SJCRH30 (cell line): ENCODE results near the gene IL17C. TPM values are rescaled to one million over a fixed set of nuclear protein-coding genes. Genes with fewer than 3 reads are reported as not detected.

Experiments
- DNase-seq, 2 experiments: peaks; one replicate each; pipeline ENCODE4 v3.0.0-alpha.2; 2015 to 2020
- H3K27ac ChIP-seq: fragments of 250-450 bp; sonication (Bioruptor Pico); 2 replicates; pipeline ENCODE4 v1.5.1; 2020; ENCODE audit warnings: mild to moderate bottlenecking, moderate library complexity
- H3K27me3 ChIP-seq: fragments of 250-450 bp; sonication (Bioruptor Pico); 2 replicates; pipeline ENCODE4 v1.5.1; 2020; ENCODE audit warnings: mild to moderate bottlenecking, moderate library complexity
- H3K36me3 ChIP-seq: fragments of 250-450 bp; sonication (Bioruptor Pico); 2 replicates; pipeline ENCODE4 v1.5.1; 2020; ENCODE audit warnings: mild to moderate bottlenecking, moderate library complexity
- H3K4me1 ChIP-seq: fragments of 250-450 bp; sonication (Bioruptor Pico); 2 replicates; pipeline ENCODE4 v1.5.1; 2020; ENCODE audit warnings: mild to moderate bottlenecking, moderate library complexity
- H3K4me3 ChIP-seq: fragments of 250-450 bp; sonication (Bioruptor Pico); 2 replicates; pipeline ENCODE4 v1.5.1; 2020; ENCODE audit warnings: mild to moderate bottlenecking, moderate library complexity
- H3K9me3 ChIP-seq: fragments of 250-450 bp; sonication (Bioruptor Pico); replicated peaks from 2 replicates; pipeline ENCODE4 v1.5.1; 2020; ENCODE audit warnings: mild to moderate bottlenecking, moderate library complexity
- total RNA-seq: library from RNA; depleted of rRNA; stranded (reverse); fragments of >200 nt; shearing (Covaris generic); gene quantifications from 2 replicates; pipeline ENCODE4 v1.2.3, GENCODE V29; 2014

Gene IL17C
- total RNA-seq, 1 experiment from 2014 or later, result not detected

DNA sequence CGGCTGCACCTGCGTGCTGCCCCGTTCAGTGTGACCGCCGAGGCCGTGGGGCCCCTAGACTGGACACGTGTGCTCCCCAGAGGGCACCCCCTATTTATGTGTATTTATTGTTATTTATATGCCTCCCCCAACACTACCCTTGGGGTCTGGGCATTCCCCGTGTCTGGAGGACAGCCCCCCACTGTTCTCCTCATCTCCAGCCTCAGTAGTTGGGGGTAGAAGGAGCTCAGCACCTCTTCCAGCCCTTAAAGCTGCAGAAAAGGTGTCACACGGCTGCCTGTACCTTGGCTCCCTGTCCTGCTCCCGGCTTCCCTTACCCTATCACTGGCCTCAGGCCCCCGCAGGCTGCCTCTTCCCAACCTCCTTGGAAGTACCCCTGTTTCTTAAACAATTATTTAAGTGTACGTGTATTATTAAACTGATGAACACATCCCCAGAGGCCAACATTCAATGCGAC, 1.7 kb downstream of the IL17C start:
- Histone ChIP-seq H3K27me3 (peaks cover 13% of the 10 kb centered on the region), H3K9me3 (no peaks in the 10 kb centered on the region), H3K36me3 (no peaks in the 10 kb centered on the region), H3K4me3 (no peak overlapping the region), H3K4me1 (peaks cover 7% of the 10 kb centered on the region; the same call in 1 of the 2 replicates), H3K27ac (no peak overlapping the region)
- DNase-seq, result no peak

DNA sequence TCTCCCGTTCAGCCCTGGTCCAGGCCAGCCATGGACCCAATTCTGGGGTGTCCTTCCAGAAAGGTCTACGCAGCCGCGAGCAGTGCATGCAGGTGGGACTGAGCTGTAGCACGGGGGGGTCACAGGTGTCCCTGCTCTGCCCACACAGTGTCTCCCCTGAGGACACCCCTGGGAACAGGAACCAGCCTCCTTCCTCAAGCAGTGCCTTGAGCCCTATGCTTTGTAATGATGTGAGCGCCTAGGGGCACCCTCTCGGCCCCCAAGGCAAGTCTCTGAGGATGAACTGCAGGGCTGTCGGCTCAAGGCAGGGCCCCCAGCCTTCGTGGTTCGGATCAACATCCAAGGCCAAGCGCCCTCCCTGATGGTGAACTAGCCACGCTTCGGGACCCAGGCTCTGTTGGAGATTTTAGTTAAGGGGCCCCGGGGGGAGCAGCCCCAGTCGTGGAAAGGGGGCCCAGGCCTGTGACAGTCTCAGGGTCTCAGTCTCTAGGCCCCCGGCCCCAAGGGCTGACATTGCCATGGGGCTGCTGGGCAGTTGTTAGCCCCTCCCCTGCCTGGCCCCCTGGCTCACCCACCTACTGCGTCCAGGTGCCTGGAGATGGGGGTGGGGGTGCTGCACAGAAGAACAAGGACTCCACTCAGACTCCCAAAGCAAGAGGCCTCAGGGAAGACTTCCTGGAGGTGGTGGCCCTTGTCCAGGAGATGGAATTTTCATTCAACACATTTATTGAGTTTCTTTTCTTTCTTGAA, 2.3 kb downstream of the IL17C start:
- H3K27ac ChIP-seq, result no peak overlapping the region
- no peak overlapping the region for H3K4me3 ChIP-seq
- H3K4me1 ChIP-seq, result peaks cover 7% of the 10 kb centered on the region; the same call in 1 of the 2 replicates
- no peak for DNase-seq
- H3K27me3 ChIP-seq, result peaks cover 13% of the 10 kb centered on the region
- H3K9me3 ChIP-seq, result no peaks in the 10 kb centered on the region
- H3K36me3 ChIP-seq, result no peaks in the 10 kb centered on the region

DNA sequence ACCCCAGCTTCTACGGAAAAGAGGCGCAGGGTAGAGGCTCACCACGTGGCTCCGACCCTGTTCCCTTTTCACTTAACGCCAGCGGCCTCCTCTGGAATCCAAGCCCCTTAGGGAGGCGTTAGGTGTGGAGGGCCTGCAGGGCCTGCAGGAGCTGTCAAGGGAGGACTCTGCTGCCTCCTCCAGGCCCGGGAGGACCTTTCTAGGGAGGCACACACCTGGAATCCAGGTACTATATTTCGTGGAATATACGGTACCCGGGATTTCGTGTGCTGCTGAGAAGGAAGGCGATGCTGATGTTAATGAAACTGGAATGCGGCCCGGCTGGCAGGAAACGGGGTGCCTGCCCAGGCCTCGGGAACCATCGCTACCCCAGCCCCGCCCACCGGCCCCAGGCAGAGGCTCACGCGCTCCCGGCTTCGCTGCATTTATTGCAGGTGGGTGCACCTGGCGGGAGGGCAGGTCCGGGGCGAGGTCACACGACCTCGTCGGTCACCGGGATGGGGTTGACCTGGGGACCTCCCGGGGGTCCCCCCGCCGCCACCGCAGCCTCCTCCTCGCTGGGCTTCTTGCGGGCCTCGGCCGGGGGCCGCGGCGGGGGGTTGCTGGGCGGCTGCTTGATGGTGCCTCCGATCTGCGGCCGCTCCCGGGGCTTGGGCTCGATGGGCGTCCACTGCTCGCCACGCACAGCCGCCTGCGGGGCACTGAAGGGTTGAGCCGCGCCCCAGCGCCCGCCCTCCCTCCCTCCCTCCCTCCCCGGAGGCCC, 4.7 kb downstream of the IL17C start:
- H3K4me1 ChIP-seq, result no peaks in the 10 kb centered on the region
- no peaks in the 10 kb centered on the region for H3K36me3 ChIP-seq
- no peak overlapping the region for H3K4me3 ChIP-seq
- no peaks in the 10 kb centered on the region for H3K9me3 ChIP-seq
- DNase-seq, result no peak
- peaks cover 13% of the 10 kb centered on the region for H3K27me3 ChIP-seq
- H3K27ac ChIP-seq, result no peak overlapping the region

DNA sequence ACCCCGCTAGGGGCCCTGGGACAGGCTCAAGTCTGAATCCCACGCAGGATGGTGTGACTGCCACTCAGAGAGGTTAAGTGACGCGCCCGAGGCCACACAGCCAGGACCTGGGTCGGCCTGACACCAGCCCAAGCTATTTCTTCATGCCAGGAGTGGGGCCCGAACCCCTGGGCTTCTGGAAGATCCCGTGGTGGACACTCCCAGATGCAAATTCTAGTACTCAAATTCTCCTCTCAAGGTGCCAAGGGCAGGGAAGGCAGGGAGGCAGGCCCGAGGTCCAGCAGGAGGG, 5.2 kb downstream of the IL17C start:
- H3K4me3 ChIP-seq, result no peak overlapping the region
- H3K27ac ChIP-seq, result no peak overlapping the region
- no peaks in the 10 kb centered on the region for H3K36me3 ChIP-seq
- H3K9me3 ChIP-seq, result no peaks in the 10 kb centered on the region
- peaks cover 13% of the 10 kb centered on the region for H3K27me3 ChIP-seq
- no peaks in the 10 kb centered on the region for H3K4me1 ChIP-seq
- no peak for DNase-seq

DNA sequence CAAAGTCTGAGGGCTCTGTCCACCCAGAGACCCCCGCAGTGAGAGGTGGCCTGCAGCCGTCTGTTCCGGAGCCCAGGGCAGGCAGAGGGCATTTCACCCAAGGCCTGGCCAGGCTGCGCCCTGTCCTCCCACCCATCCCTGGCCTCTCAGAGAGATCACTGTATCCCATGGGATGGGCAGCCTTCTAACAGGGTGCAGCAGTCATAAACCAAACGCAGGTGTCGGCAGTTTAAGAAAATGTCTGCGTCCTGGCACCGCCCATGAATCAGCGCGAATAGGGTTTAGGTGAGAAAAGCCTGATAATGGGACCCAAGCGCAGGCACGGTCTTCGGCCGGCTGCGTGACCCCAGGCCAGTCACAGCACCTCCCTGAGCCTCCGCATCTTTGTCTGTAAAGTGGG, 7.1 kb downstream of the IL17C start:
- Histone ChIP-seq H3K27ac (no peak overlapping the region), H3K36me3 (no peaks in the 10 kb centered on the region), H3K27me3 (no peaks in the 10 kb centered on the region; the same call in 1 of the 2 replicates), H3K9me3 (no peaks in the 10 kb centered on the region), H3K4me1 (peaks cover 7% of the 10 kb centered on the region; the same call in 1 of the 2 replicates), H3K4me3 (no peak overlapping the region)
- no peak for DNase-seq

DNA sequence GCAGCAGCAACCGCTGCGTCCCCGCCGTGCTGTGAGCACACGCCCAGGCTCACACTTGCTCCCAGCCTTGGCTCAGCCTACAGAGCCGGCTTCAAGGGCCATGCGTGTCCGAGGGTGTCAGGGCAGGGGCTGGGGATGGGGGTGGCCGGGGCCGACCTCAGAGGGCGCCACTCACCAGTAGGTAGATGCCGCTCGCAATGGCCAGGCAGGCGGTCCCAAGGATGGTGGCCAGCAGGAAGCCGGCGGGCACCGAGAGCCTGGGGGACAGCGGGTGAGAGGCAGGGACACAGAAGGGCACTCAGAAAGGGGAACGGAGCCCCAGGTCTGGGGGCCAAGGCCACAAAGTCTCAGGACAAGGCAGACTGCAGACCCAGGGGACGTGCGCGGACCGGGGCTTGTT, 7.6 kb downstream of the IL17C start:
- peaks cover 7% of the 10 kb centered on the region; the same call in 1 of the 2 replicates for H3K4me1 ChIP-seq
- H3K9me3 ChIP-seq, result no peaks in the 10 kb centered on the region
- H3K4me3 ChIP-seq, result no peak overlapping the region
- no peaks in the 10 kb centered on the region for H3K27me3 ChIP-seq
- no peaks in the 10 kb centered on the region for H3K36me3 ChIP-seq
- no peak for DNase-seq
- no peak overlapping the region for H3K27ac ChIP-seq

DNA sequence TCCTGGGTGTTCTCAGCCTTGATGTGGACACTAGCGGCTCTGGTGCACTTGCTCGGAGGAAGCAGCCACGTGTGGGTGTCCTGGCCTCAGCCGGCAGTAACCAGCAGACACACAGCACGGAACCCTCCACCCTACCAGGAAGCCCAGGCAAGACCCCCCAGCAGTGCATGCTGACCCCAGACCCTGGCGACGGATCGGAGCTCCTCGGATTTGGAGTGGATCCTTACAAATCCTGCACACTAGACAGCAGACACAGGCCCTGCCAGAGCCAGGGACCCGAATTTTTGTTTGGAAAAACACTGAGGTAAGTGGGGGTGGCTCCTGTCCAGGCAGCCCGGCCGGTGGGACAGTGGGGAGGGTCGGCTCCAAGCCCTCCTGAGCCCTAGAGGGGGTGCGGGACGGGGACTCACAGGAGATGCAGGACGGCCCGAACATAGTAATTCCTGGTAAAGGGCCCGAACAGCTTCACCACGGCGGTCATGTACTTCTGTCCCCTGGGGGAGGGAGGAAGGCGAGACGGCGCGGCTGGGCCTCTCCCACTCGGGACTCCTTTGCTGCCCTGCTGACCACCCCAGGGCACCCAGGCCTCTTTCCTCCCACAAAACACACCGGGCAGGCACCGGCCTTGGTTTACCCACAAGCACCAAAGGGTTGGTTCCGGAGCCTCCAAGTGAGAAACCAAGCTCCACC, 8.1 kb downstream of the IL17C start:
- Histone ChIP-seq H3K36me3 (no peaks in the 10 kb centered on the region), H3K4me3 (no peak overlapping the region), H3K4me1 (peaks cover 9% of the 10 kb centered on the region; the same call in 1 of the 2 replicates), H3K27me3 (no peaks in the 10 kb centered on the region), H3K9me3 (no peaks in the 10 kb centered on the region), H3K27ac (no peak overlapping the region)
- no peak for DNase-seq

DNA sequence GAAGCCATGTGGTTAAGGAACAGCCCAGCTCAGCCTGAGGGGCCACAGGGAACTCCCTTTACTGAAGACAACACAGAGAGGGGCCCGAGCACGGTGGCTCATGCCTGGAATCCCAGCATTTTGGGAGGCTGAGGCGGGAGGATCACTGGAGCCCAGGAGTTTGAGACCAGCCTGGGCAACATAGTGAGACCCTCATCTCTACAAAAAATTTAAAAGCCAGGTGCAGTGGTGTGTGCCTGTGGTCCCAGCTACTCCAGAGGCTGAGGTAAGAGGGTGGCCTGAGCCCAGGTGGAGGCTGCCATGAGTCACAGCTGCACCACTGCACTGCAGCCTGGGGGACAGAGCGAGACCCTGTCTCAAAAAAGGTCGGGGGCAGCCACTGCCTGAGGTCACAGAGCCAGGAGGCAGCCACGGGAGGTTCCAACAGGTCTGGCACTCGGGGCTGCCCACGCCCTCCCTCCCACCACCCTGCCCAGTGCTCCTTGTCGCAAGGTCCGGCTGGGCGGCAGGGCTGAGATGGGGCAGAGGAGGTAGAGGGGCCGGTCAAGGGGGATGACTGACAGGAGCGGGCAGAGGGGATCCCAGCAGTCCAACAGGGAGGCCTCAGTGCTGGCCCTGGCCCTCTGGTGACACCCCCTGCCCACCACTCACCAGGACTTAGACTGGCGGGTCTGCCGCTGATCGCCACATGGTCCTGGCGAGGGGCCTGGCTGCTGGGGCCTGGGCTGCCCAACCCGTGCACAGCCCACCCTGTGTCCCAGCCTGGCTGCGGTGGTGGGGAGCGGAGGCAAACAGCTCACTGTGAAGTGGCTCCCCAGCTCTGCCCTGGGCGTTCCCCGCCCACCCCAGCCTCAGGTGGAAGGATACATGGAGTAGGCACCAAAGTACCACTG, 9.1 kb downstream of the IL17C start:
- Histone ChIP-seq H3K9me3 (no peaks in the 10 kb centered on the region), H3K4me1 (peaks cover 9% of the 10 kb centered on the region; the same call in 1 of the 2 replicates)

DNA sequence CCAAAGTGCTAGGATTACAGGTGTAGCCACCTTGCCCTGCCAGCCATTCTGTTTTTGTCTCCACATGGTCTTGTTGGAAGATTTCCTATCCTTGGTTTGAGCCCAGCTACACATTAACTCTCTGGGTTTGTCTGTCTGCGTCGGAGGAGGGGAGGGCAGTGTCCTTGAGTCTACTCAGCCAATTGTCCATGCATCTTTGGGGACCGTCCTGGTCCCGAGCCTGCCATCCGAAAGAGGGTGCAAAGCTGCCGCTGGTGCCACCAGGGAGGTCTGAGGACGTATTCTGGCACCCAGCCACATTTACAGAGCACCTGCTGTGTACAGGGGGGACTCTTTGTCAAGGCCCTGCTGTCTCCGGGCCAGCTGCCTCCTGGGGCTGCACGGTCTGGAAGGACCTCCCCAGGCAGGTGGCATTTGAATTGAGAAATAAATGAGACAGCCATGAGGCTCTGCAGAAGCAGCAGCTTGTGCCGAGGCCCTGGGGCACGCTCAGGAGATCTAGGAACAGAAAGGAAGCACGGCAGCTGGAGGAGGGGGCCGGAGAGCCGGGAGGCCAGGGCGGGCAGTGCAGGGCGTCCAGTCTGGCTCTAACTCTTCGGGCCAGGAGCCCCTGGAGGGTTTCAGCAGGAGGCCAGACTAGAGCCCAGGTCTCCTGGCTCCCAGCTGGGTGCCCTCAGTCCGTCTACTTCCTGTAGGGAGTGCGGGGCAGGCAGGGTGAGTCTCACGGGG, 11.0 kb downstream of the IL17C start:
- Histone ChIP-seq H3K27ac (no peak overlapping the region), H3K4me3 (no peak overlapping the region), H3K36me3 (no peaks in the 10 kb centered on the region), H3K27me3 (no peaks in the 10 kb centered on the region), H3K9me3 (no peaks in the 10 kb centered on the region), H3K4me1 (peaks cover 9% of the 10 kb centered on the region; the same call in 1 of the 2 replicates)
- DNase-seq, result peak; percentile 60 to 66

More for the DNA sequence above, 9.1 kb downstream of the IL17C start:
- Histone ChIP-seq H3K4me3 (no peak overlapping the region), H3K27ac (no peak overlapping the region), H3K27me3 (no peaks in the 10 kb centered on the region), H3K36me3 (no peaks in the 10 kb centered on the region)
- DNase-seq, result no peak

DNA sequence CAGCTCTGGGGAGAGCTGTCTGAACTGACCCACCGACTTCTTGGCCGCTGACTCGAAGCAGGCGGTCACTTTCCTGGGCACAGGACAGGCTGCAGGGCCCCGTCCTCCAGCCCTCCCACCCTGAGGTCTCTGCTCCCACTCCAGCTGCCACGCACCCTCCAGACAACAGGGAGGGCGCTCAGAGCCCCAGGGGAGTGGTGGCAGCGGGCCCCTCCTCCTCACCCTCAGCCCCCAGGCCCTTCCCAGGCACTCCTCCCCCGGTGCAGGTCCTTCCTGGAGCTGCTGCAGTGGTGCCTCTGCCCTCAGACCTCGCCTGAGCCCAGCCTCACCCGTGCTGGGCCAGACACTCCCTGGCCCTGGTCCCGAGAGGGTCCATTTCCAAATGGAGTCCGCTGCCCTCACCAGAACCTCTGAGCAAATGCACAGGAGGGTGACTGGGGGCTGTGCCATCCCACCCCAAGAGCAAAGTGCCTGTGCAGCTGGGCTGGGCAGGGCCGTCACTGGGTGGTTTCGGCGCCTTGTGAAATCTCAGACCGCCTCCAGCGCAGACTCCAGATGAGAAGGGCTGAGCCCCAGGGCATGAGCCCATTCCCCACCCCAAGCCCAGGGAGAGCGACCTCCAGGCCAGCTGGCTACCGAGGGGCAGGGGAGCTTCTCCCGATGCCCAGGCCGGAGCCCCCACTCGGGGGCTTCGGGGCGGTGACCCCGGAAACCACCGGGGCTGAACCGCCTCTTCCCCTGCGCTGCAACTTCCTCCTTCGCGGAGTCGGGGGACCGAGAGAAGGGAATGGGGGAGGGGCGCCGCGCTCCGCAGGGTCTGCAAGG, 11.8 kb downstream of the IL17C start:
- Histone ChIP-seq H3K27ac (no peak overlapping the region), H3K36me3 (no peaks in the 10 kb centered on the region), H3K4me3 (no peak overlapping the region), H3K4me1 (peaks cover 9% of the 10 kb centered on the region; the same call in 1 of the 2 replicates), H3K9me3 (no peaks in the 10 kb centered on the region), H3K27me3 (no peaks in the 10 kb centered on the region)
- no peak for DNase-seq

DNA sequence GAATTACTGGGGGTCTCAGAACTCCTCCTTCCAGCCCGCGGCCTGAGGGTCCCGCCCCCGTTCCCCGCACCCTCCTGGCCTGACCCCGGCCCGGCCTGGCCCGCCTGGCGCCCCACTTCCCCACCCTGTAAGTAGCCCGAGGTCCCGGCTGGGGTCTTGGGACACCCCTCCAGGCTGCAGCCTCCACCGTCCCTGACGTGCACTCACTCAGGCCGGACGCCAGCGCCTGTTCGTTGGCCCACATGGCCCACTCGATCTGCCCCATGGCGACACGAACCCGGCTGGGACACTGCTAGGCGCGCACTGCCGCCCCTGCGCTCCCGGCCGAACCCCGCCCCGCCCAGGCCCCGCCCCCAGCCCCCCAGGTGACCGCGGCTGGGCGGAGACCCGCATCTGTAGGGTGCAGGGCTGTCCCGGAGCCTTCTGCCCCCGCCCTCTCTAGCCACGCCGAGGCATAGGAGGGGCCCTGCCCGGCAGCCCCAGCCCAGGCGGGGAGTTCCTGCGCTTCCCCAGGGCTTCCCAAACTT, 12.4 kb downstream of the IL17C start, which contains the start of gene CYBA:
TSS of gene CYBA (minus strand) at position 305 of the 527 bp plus-strand sequence. CDS start at position 265, 40 bp downstream.
- Histone ChIP-seq H3K27me3 (no peaks in the 10 kb centered on the region), H3K27ac (no peak within 1 kb of the TSS), H3K4me1 (peaks cover 9% of the 10 kb centered on the region; the same call in 1 of the 2 replicates), H3K9me3 (no peaks in the 10 kb centered on the region), H3K4me3 (no peak within 1 kb of the TSS), H3K36me3 (no peaks in the 10 kb centered on the region)
- no peak for DNase-seq

DNA sequence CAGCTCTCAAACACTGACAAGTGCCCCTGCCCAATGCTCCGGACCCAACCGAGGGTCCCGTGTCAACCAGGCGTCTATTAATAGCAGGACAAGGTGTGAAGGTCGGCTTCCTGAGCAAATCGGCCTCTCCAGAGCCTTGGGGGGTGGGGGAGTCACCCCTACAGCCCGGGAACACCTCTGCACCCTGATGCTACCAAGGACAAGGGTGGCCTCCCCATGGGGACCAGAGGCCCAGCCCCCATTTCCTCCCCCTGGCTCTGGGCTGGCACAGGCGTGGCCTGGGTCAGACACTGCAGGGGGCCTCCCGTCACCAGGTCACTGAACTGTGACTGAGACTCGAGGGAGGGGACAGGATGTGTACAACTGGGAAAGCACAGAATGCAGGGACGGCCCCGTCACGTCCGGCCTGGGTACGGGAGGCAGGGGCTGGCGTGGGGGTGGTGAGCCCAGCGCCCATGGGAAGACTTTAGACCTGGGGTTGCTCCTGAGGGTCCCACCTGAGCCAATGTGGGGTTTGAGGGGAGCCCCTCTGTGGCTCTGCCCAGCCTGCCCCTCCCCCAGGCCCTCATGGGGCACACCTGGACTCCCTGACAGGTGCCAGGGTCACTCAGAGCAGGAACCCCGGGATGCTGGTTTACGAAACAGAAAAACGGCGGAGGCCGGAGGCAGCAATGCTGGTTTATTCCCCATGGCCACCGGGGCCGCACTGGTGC, 13.1 kb downstream of the IL17C start:
- H3K36me3 ChIP-seq, result no peaks in the 10 kb centered on the region
- H3K9me3 ChIP-seq, result no peaks in the 10 kb centered on the region
- H3K4me3 ChIP-seq, result no peak overlapping the region
- no peaks in the 10 kb centered on the region for H3K27me3 ChIP-seq
- DNase-seq, result no peak
- H3K4me1 ChIP-seq, result peaks cover 9% of the 10 kb centered on the region; the same call in 1 of the 2 replicates
- H3K27ac ChIP-seq, result no peak overlapping the region
